Stimulated activated CD4-positive, alpha-beta T cell treated with anti-CD3 and anti-CD28 coated beads, Interleukin-12 subunit alpha, Interleukin-12 subunit beta, amount 100 ng/mL, for 48 hours (primary cell): ENCODE measurements around the gene TTLL4.

Experiments used
- DNase-seq, 3 donors: peaks; one replicate each; pipeline ENCODE4 v3.0.0-alpha.2; 2020; ENCODE audit warnings: low read depth in 2 of 3, low spot score in 1 of 3

The TTLL4 gene

DNA sequence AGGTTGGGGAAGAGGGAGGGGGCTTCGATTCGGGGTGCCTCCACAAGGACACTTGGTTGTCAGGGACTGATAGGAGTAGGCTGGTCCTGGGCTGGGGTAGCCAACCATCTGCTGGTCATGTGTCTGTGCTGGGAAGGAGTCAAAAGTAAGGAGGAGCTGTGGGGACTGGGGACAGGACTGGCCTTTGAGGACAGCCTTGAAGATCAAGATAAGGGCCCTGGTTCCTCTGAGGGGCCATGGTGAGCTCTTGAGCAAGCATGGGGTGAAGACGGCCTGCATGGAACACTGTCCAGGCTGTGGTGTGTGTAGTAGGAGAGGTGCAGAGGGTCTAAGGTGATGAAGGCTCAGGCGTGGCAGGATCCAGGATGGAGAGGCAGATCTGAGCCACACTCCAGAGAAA is 73.1 kb downstream of the TTLL4 start:
- DNase-seq: no peak

GRCh38 chr2:218785103-218785502 is 74.5 kb downstream of the TTLL4 start:
- no peak for DNase-seq

DNA sequence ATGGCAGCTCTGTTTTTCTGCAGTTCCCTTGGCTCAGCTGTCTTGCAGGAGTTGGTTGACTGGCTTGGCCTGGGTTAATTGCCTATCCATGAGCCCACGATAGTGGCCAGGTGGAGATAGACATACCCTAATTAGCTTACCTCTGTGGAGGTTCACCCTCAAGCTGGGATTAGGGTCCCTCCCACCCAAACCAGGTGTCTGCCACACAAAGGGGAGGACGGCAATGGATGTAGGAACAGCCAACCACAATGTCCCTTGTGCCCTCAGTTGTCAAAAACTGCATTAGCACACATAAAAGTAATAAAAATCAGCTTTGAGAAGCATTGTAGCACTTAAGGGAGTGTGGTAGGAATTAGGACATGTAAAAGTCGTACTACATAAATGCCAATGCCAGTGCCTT is 75.5 kb downstream of the TTLL4 start:
- DNase-seq: no peak

DNA sequence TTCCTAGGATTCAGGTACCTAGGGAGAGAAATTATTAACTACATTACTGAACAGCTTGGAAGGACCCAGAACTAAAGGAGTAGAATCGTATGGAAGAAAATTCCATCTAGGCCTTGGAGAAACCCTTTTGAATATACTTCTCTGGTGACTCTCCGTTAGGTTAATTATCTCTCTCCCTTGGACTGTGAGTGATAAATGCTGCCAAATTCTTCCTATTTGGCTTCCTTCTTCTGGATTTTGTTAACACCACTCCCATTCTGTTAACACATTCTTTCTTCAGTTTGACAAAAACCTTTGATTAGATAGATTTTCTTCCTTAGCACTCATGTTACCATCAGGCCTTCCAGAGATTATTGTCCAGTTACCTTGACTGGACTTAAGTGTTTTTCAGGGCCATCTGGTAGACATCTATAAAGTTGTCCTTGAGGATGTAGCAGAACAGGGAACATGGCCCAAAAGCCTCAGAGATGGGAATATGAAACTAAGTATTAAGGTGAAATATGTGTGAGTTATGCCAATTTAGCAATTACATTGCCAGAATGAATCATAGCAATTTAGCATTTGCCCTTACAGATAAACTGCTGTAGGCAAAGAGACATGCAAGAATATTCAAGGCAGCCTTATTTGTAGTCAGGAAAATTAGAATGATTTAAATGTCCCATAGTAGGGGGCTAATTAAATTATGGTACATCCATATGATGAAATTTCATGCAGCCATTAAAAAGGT is 78.1 kb downstream of the TTLL4 start:
- no peak for DNase-seq

GRCh38 chr2:218792433-218792832 is 81.8 kb downstream of the TTLL4 start:
- DNase-seq: no peak

- no peak for DNase-seq
Observed at GRCh38 chr2:218796691-218797090, 86.1 kb downstream of the TTLL4 start.

- no peak for DNase-seq
Observed at GRCh38 chr2:218798767-218799504, 88.3 kb downstream of the TTLL4 start.

- DNase-seq: no peak
Observed at GRCh38 chr2:218799990-218800389, 89.4 kb downstream of the TTLL4 start.

GRCh38 chr2:218802386-218802994 is 91.9 kb downstream of the TTLL4 start:
- no peak for DNase-seq

GRCh38 chr2:218804817-218805216 is 94.2 kb downstream of the TTLL4 start:
- no peak for DNase-seq
